ENCODE measurements around the gene CLEC2L.
"Not testable (repeated sequence)": the region's sequence is repeated elsewhere in the genome, so short reads cannot be mapped to it uniquely, and the experiment has no call there.

Gene CLEC2L

GRCh38 chr7:139548302-139549028 lies 25.0 kb downstream of the CLEC2L start:
- Histone ChIP-seq H3K9me3 (no peaks in the 10 kb centered on the region), H3K27ac (no peak overlapping the region), H3K4me2 (no peak overlapping the region), H3K4me3 (no peak overlapping the region), H3K9ac (no peak overlapping the region), H3K36me3 (no peaks in the 10 kb centered on the region), H3K27me3 (no peaks in the 10 kb centered on the region), H3K4me1 (no peaks in the 10 kb centered on the region), H4K20me1 (no peaks in the 10 kb centered on the region)
- TF ChIP-seq Cebpa-rat (IDR thresholded peaks at IDR 0.05), result no peak

GRCh38 chr7:139553991-139554700 lies 30.7 kb downstream of the CLEC2L start:
- not testable (repeated sequence) for H4K20me1 ChIP-seq, H3K4me2 ChIP-seq, H3K9me3 ChIP-seq, H3K27ac ChIP-seq, H3K9ac ChIP-seq, H3K27me3 ChIP-seq, H3K4me3 ChIP-seq, H3K4me1 ChIP-seq, H3K36me3 ChIP-seq

GRCh38 chr7:139557857-139558581 lies 34.5 kb downstream of the CLEC2L start:
- H3K36me3 ChIP-seq, result peaks cover 20% of the 10 kb centered on the region; the same call in 1 of the 2 replicates
- no peak overlapping the region for H3K4me2 ChIP-seq
- no peaks in the 10 kb centered on the region for H4K20me1 ChIP-seq
- H3K27me3 ChIP-seq, result no peaks in the 10 kb centered on the region
- H3K4me1 ChIP-seq, result peaks cover 6% of the 10 kb centered on the region
- H3K4me3 ChIP-seq, result no peak overlapping the region
- TF ChIP-seq Cebpa-rat (IDR thresholded peaks at IDR 0.05), result no peak
- no peak overlapping the region for H3K27ac ChIP-seq
- H3K9ac ChIP-seq, result no peak overlapping the region
- 0 out of 2 replicates have a peak, but pooled peaks cover 6% of the 10 kb centered on the region for H3K9me3 ChIP-seq

GRCh38 chr7:139559364-139560105 lies 36.0 kb downstream of the CLEC2L start:
- H3K4me2 ChIP-seq, result no peak overlapping the region
- no peak overlapping the region for H3K9ac ChIP-seq

GRCh38 chr7:139560199-139560598 lies 36.7 kb downstream of the CLEC2L start:
- no peak for TF ChIP-seq Cebpa-rat (IDR thresholded peaks at IDR 0.05)
- Histone ChIP-seq H3K36me3 (peaks cover 28% of the 10 kb centered on the region; the same call in 1 of the 2 replicates), H3K4me2 (no peak overlapping the region), H3K9me3 (0 out of 2 replicates have a peak, but pooled peaks cover 6% of the 10 kb centered on the region), H3K4me3 (no peak overlapping the region), H3K9ac (no peak overlapping the region), H4K20me1 (no peaks in the 10 kb centered on the region), H3K27me3 (no peaks in the 10 kb centered on the region), H3K4me1 (peaks cover 11% of the 10 kb centered on the region), H3K27ac (no peak overlapping the region)

More at GRCh38 chr7:139559364-139560105, 36.0 kb downstream of the CLEC2L start:
- Histone ChIP-seq H3K4me3 (no peak overlapping the region), H4K20me1 (no peaks in the 10 kb centered on the region), H3K9me3 (0 out of 2 replicates have a peak, but pooled peaks cover 6% of the 10 kb centered on the region), H3K4me1 (peaks cover 11% of the 10 kb centered on the region), H3K27me3 (no peaks in the 10 kb centered on the region), H3K36me3 (peaks cover 28% of the 10 kb centered on the region; the same call in 1 of the 2 replicates), H3K27ac (no peak overlapping the region)
- TF ChIP-seq Cebpa-rat (IDR thresholded peaks at IDR 0.05), result no peak

- no peak overlapping the region for H3K27ac ChIP-seq
- TF ChIP-seq Cebpa-rat (IDR thresholded peaks at IDR 0.05), result no peak
- no peaks in the 10 kb centered on the region for H3K27me3 ChIP-seq
- peaks cover 11% of the 10 kb centered on the region for H3K4me1 ChIP-seq
- H3K4me3 ChIP-seq, result no peak overlapping the region
- H3K36me3 ChIP-seq, result peaks cover 28% of the 10 kb centered on the region; the same call in 1 of the 2 replicates
- 0 out of 2 replicates have a peak, but pooled peaks cover 6% of the 10 kb centered on the region for H3K9me3 ChIP-seq
- H3K4me2 ChIP-seq, result no peak overlapping the region
- H4K20me1 ChIP-seq, result no peaks in the 10 kb centered on the region
- no peak overlapping the region for H3K9ac ChIP-seq
Measured at GRCh38 chr7:139560678-139561077, 37.2 kb downstream of the CLEC2L start.

- no peaks in the 10 kb centered on the region for H4K20me1 ChIP-seq
- H3K27ac ChIP-seq, result no peak overlapping the region
- H3K4me2 ChIP-seq, result no peak overlapping the region
- H3K4me3 ChIP-seq, result no peak overlapping the region
- TF ChIP-seq Cebpa-rat (IDR thresholded peaks at IDR 0.05), result no peak
- peaks cover 39% of the 10 kb centered on the region for H3K36me3 ChIP-seq
- H3K4me1 ChIP-seq, result peaks cover 18% of the 10 kb centered on the region
- no peaks in the 10 kb centered on the region for H3K27me3 ChIP-seq
- H3K9me3 ChIP-seq, result 0 out of 2 replicates have a peak, but pooled peaks cover 6% of the 10 kb centered on the region
- H3K9ac ChIP-seq, result no peak overlapping the region
Measured at GRCh38 chr7:139562491-139562890, 39.0 kb downstream of the CLEC2L start.

GRCh38 chr7:139562961-139563565 lies 39.6 kb downstream of the CLEC2L start:
- Histone ChIP-seq H4K20me1 (no peaks in the 10 kb centered on the region), H3K9ac (no peak overlapping the region)
- no peak for TF ChIP-seq Cebpa-rat (IDR thresholded peaks at IDR 0.05)

GRCh38 chr7:139563856-139564255 lies 40.4 kb downstream of the CLEC2L start:
- no peaks in the 10 kb centered on the region for H3K27me3 ChIP-seq
- H3K27ac ChIP-seq, result no peak overlapping the region
- peaks cover 53% of the 10 kb centered on the region for H3K36me3 ChIP-seq
- no peak overlapping the region for H3K4me2 ChIP-seq
- H3K9ac ChIP-seq, result no peak overlapping the region
- no peak for TF ChIP-seq Cebpa-rat (IDR thresholded peaks at IDR 0.05)
- no peaks in the 10 kb centered on the region for H4K20me1 ChIP-seq
- peaks cover 18% of the 10 kb centered on the region for H3K4me1 ChIP-seq
- H3K9me3 ChIP-seq, result 0 out of 2 replicates have a peak, but pooled peaks cover 6% of the 10 kb centered on the region
- H3K4me3 ChIP-seq, result no peak overlapping the region

More at GRCh38 chr7:139562961-139563565, 39.6 kb downstream of the CLEC2L start:
- H3K27me3 ChIP-seq, result no peaks in the 10 kb centered on the region
- H3K27ac ChIP-seq, result no peak overlapping the region
- peaks cover 45% of the 10 kb centered on the region for H3K36me3 ChIP-seq
- peak overlapping the region; percentile 40 for H3K4me2 ChIP-seq
- 0 out of 2 replicates have a peak, but pooled peaks cover 6% of the 10 kb centered on the region for H3K9me3 ChIP-seq
- peaks cover 18% of the 10 kb centered on the region for H3K4me1 ChIP-seq
- no peak overlapping the region for H3K4me3 ChIP-seq

All from BLaER1 (cell line).